Measurements from ENCODE around the gene SEC22A.

Gene SEC22A, protein sequence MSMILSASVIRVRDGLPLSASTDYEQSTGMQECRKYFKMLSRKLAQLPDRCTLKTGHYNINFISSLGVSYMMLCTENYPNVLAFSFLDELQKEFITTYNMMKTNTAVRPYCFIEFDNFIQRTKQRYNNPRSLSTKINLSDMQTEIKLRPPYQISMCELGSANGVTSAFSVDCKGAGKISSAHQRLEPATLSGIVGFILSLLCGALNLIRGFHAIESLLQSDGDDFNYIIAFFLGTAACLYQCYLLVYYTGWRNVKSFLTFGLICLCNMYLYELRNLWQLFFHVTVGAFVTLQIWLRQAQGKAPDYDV

GRCh38 chr3:123201557-123202427 lies at the start of gene SEC22A:
TSS of gene SEC22A (plus strand) at chr3:123201943. CDS start at chr3:123209218, 7,275 bp downstream.
- Mint-ChIP-seq H3K27ac (peak within 1 kb of the TSS; percentile 98), H3K27me3 (peaks cover under 1% of the 10 kb centered on the region), H3K9me3 (peaks cover 11% of the 10 kb centered on the region), H3K36me3 (peaks cover 9% of the 10 kb centered on the region), H3K4me3 (peak within 1 kb of the TSS; percentile 95), H3K4me1 (peaks cover 39% of the 10 kb centered on the region)

- H3K4me1 Mint-ChIP-seq, result no peaks in the 10 kb centered on the region
- H3K9me3 Mint-ChIP-seq, result peaks cover 5% of the 10 kb centered on the region
- no peak overlapping the region for H3K27ac Mint-ChIP-seq
- no peaks in the 10 kb centered on the region for H3K27me3 Mint-ChIP-seq
- H3K36me3 Mint-ChIP-seq, result peaks cover 36% of the 10 kb centered on the region
- H3K4me3 Mint-ChIP-seq, result no peak overlapping the region
These were observed 49.1 kb upstream of the SEC22A start for GRCh38 chr3:123152687-123153086.

DNA sequence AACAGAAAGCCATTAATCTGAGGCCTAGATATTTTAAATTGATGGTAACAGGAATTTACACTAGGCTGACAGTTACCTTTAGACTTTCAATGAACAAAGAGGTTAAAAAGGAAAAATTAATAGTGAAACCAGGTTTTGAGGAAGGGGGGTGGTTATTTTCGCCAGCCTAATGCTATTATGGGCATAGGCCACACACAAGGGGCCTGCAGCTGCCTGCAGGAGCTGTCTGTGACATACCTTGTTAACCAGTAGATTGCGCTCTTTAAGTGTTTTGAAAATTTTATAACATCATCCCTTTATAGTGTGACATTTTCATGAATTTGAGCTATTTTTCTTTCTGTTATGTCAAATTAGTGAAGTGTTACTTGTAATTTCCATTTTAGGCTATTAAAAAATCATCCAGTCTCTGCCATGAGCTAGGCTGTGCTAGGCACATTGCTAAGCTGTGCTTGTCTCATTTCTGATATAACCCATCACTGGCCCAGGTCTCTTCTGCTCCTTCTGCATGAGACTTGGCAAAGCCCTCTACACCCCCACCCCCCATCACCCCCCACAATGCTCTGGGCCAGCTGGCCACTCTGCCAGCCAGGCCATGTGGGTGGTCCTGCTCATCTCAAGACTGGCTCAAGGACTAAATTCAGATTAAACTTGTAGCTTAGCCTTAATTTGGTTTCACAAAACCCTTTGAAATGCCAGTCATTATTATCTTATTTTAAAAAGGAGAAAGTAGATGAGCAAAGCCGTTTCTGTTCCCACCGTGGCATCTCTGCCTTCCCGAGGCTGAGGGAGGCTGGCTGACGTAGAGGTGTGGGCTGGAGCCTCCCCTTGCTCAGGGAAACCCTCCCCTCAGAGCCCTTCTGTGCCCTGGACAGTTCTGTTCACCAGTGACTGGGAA lies 48.4 kb upstream of the SEC22A start:
- Mint-ChIP-seq H3K27ac (no peak overlapping the region), H3K4me3 (no peak overlapping the region), H3K9me3 (peaks cover 5% of the 10 kb centered on the region), H3K4me1 (no peaks in the 10 kb centered on the region), H3K36me3 (peaks cover 38% of the 10 kb centered on the region), H3K27me3 (no peaks in the 10 kb centered on the region)

- Mint-ChIP-seq H3K9me3 (no peaks in the 10 kb centered on the region), H3K27me3 (no peaks in the 10 kb centered on the region), H3K36me3 (peaks cover 30% of the 10 kb centered on the region), H3K27ac (no peak overlapping the region), H3K4me3 (no peak overlapping the region), H3K4me1 (no peaks in the 10 kb centered on the region)
These were observed 47.4 kb upstream of the SEC22A start for GRCh38 chr3:123154020-123154985.

GRCh38 chr3:123155471-123156011 lies 46.2 kb upstream of the SEC22A start:
- no peak overlapping the region for H3K27ac Mint-ChIP-seq
- no peak overlapping the region for H3K4me3 Mint-ChIP-seq
- H3K4me1 Mint-ChIP-seq, result no peaks in the 10 kb centered on the region
- H3K9me3 Mint-ChIP-seq, result no peaks in the 10 kb centered on the region
- H3K27me3 Mint-ChIP-seq, result no peaks in the 10 kb centered on the region
- peaks cover 28% of the 10 kb centered on the region for H3K36me3 Mint-ChIP-seq

DNA sequence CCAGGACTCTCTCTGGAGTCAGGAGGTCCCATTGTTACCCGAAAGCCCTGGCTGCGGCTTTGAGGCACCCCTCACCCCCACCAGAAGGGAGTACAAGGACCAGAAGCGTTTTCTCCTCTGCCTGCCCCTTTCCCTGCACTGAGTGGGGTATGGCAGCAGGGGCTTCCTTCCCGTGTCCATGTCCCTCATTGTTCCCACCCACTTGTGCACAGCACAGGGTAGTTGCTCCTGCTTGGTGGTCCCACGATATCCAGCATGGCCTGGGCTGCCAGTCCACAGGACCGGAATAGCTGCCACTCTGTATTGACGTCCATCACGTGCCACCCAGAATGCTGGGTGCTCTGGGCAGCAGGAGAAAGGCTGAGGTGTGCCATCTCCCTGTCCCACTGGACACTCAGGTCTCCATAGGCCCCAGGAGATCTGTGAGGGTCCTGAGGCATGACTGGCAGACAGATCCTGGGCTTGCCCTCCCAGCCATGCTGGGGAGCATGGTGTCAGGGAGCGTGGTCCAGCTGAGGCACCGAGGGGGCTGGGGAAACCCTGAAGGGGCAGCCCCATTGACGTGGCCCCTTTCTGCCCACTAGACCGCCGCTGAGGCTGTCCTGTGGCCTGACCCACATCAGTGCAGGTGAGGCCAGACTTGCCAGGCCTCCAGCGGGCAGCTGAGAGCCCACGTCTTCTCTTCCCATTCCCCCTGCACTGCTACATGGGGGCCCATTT lies 45.3 kb upstream of the SEC22A start:
- Mint-ChIP-seq H3K4me3 (no peak overlapping the region), H3K27me3 (no peaks in the 10 kb centered on the region), H3K4me1 (no peaks in the 10 kb centered on the region), H3K36me3 (peaks cover 21% of the 10 kb centered on the region), H3K9me3 (no peaks in the 10 kb centered on the region), H3K27ac (no peak overlapping the region)

DNA sequence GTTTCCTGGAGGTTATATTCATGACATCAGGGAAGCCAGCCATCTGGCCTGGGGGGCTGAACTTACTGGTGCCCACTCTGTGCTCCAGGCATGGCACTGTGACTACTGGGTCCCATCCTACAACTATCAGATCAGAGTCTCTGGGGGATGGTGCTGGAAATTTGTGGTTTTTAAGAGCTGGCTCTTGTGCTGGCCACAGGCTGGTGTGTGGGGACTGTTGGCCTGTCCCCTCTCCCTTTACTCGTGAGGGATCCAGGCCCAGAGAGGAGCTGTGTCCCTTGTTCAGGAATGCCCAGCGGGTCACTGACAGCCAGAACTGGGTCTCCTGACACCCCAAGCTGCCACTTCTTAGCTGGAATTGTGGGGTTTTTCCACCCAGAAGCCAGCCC lies 44.5 kb upstream of the SEC22A start:
- Mint-ChIP-seq H3K9me3 (no peaks in the 10 kb centered on the region), H3K4me1 (no peaks in the 10 kb centered on the region), H3K27ac (no peak overlapping the region), H3K36me3 (peaks cover 21% of the 10 kb centered on the region), H3K27me3 (no peaks in the 10 kb centered on the region), H3K4me3 (no peak overlapping the region)

- Mint-ChIP-seq H3K36me3 (peaks cover 20% of the 10 kb centered on the region), H3K9me3 (no peaks in the 10 kb centered on the region), H3K4me3 (no peak overlapping the region), H3K27me3 (no peaks in the 10 kb centered on the region), H3K27ac (no peak overlapping the region), H3K4me1 (no peaks in the 10 kb centered on the region)
These were observed 44.0 kb upstream of the SEC22A start for GRCh38 chr3:123157598-123158287.

DNA sequence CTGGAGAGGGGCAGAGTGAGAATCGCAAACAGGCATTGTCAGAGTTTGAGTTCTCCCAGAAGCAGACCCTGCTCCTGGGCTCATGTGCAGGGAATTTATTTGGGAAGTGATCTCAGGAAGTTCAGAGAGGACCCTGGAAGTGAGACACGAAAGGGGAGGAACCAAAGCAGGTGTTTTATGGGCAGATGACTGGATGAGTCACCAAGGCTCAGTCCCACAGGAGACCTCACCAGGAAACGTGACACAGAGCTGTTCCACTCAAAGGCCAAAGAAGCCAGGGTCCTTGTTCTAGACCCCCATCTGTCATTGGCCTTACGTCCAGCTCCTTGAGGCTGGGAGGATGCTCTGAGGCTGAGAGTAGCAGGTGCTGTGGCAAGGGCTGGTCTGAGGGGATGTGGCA lies 43.4 kb upstream of the SEC22A start:
- Mint-ChIP-seq H3K4me1 (no peaks in the 10 kb centered on the region), H3K27me3 (no peaks in the 10 kb centered on the region), H3K9me3 (no peaks in the 10 kb centered on the region), H3K36me3 (peaks cover 18% of the 10 kb centered on the region), H3K27ac (peak overlapping the region; percentile 80), H3K4me3 (no peak overlapping the region)

- peaks cover 23% of the 10 kb centered on the region for H3K36me3 Mint-ChIP-seq
- no peak overlapping the region for H3K27ac Mint-ChIP-seq
- H3K9me3 Mint-ChIP-seq, result no peaks in the 10 kb centered on the region
- H3K4me1 Mint-ChIP-seq, result no peaks in the 10 kb centered on the region
- H3K4me3 Mint-ChIP-seq, result no peak overlapping the region
- no peaks in the 10 kb centered on the region for H3K27me3 Mint-ChIP-seq
These were observed 42.8 kb upstream of the SEC22A start for GRCh38 chr3:123158899-123159390.

DNA sequence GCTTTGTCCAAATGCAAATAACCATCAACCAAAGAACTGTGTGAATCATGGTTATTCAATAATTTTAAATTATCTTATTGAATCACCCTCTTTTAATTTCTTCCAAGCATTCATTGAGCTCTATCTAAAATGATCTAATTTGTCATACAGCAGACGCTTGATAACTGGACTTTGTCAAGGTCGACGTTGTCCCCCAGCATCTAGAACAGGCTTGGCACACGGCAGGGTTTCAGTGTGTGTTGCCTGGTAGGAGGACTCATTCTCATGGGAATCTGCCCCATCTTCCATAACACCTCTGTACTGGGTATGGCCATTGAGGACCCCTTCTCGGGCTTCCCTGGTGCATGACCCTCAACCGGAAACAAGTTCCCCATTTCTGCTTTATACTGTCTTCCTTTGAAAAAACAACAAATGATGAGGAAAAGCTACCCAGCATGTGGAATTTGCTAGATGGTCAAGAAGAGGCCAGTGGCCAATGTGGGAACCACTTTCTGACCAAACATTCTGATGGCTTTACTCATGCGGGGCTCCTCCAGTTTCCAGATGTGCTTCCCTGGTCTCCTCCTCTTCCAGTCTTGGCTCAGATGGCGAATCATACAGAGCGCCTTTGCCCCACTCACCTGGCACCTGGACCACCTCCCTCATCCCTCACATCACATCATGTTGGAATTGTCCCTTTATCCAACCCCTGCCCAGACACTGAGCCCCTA lies 41.7 kb upstream of the SEC22A start:
- H3K36me3 Mint-ChIP-seq, result peaks cover 33% of the 10 kb centered on the region
- no peak overlapping the region for H3K4me3 Mint-ChIP-seq
- no peaks in the 10 kb centered on the region for H3K27me3 Mint-ChIP-seq
- peaks cover 4% of the 10 kb centered on the region for H3K9me3 Mint-ChIP-seq
- no peak overlapping the region for H3K27ac Mint-ChIP-seq
- H3K4me1 Mint-ChIP-seq, result no peaks in the 10 kb centered on the region

DNA sequence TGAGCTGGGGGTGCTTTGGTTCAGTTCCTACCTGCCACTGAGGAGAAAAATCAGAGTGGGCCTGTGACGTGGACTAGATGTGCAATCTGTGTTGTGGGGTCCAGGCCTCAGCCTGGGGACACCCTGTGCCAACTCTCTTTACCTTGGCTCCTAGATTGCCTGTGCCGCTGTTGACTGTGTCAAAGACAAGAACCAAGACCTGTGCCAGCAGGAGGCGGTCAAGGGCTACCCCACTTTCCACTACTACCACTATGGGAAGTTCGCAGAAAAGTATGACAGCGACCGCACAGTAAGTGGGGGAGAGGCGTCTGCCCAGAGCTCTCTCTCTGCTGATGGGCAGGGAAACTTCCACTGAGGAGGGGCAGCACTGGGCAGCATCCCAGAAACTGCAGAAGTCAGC lies 40.6 kb upstream of the SEC22A start:
- no peaks in the 10 kb centered on the region for H3K27me3 Mint-ChIP-seq
- no peak overlapping the region for H3K4me3 Mint-ChIP-seq
- peaks cover 37% of the 10 kb centered on the region for H3K36me3 Mint-ChIP-seq
- peaks cover 6% of the 10 kb centered on the region for H3K9me3 Mint-ChIP-seq
- no peak overlapping the region for H3K27ac Mint-ChIP-seq
- H3K4me1 Mint-ChIP-seq, result no peaks in the 10 kb centered on the region

- H3K4me1 Mint-ChIP-seq, result no peaks in the 10 kb centered on the region
- H3K36me3 Mint-ChIP-seq, result peaks cover 40% of the 10 kb centered on the region
- no peak overlapping the region for H3K27ac Mint-ChIP-seq
- H3K27me3 Mint-ChIP-seq, result no peaks in the 10 kb centered on the region
- no peak overlapping the region for H3K4me3 Mint-ChIP-seq
- H3K9me3 Mint-ChIP-seq, result peaks cover 6% of the 10 kb centered on the region
These were observed 38.6 kb upstream of the SEC22A start for GRCh38 chr3:123163141-123163540.

Data from activated naive CD4-positive, alpha-beta T cell treated with anti-CD3 and anti-CD28 coated beads, Interleukin-2, amount 50 U/mL, for 24 hours (primary cell).